GM20431 (cell line): ENCODE data around the gene NIPSNAP3A.

Experiments used
- in situ Hi-C: fragments of 300-500 bp; cut with MseI, MboI; formaldehyde crosslinking; loops from one replicate; pipeline ENCODE4 v1.15.0; 2020; ENCODE audit warnings: low sequenced_read_pairs; ENCODE audit not compliant: unreplicated experiment

The NIPSNAP3A gene

GRCh38 chr9:104772714-104773510, 25.4 kb downstream of the NIPSNAP3A start:
- in situ Hi-C loops: no loop called here

DNA sequence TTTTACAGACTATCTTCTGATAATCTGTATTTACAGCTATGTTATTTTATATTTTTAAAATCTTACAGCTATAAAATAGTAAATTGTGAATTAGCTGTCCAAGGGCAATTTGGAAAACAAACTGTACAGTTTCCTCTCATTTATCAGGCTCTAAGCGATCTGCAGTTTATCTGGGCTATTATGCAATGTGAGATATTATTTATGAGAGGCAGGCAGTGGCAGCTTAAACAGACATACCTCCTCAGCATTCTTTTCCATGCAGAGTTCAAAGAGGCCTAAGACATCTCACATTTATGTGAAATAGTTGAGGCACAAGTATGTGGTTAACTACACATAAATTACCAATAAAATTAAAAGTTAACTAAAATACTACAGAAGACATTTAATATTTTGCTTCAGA, 26.6 kb downstream of the NIPSNAP3A start:
- in situ Hi-C loops: no loop called here

- in situ Hi-C loops: no loop called here
Measured at GRCh38 chr9:104774831-104775573, 27.5 kb downstream of the NIPSNAP3A start.

DNA sequence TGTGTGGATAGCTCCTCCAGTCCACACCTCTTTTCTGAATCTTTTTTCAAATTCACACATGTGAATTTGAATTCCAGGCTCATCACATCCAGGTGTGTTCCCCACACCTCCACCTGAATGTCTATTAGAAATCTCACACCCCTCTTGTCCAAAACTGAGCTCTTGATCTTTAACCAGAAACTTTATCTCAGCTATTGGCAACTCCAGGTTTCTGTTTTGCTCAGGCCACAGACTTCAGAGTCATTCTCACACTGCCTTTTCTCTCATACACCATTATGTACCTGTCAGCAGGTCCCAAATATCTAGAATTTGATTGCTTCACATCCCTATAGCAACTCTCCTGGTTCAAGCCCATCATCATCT, 28.1 kb downstream of the NIPSNAP3A start:
- in situ Hi-C loops: no loop called here

DNA sequence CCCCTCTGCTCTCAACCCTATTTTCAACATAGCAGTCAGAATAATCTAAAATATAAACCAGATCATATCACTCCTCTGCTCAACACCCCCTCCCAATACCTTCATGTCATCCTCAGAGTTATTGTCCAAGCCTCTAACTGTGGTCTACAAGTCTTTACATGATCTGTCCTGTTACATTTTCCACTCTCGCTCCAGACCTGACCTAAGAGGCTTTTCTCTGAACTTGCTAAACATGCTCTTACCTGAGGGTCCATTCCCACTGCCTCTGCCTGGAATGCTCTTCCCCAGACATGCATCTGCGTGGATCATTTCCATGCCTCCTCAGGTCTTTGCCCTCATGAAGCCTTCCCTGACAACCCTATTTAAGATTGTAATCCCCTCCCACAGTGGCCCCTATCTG, 28.5 kb downstream of the NIPSNAP3A start:
- in situ Hi-C loops: no loop called here

DNA sequence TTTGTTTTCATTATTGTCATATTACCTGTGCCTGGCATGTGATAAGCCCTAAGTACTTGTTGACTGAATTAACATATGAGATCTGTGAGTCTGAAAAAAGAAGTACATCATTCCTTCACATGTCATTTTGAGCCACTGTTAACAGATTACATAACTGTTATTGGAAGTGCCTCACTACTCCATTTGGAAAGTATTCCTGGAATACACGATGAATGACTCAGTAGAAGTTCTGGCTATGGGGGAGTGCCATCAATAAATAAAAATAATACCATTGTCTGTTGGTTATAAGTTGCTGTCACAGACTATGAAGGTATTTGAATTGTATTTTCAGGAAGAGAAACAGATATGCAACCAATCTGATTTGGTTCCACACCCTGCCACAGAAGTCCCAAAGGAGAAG, 29.3 kb downstream of the NIPSNAP3A start:
- in situ Hi-C loops: no loop called here

DNA sequence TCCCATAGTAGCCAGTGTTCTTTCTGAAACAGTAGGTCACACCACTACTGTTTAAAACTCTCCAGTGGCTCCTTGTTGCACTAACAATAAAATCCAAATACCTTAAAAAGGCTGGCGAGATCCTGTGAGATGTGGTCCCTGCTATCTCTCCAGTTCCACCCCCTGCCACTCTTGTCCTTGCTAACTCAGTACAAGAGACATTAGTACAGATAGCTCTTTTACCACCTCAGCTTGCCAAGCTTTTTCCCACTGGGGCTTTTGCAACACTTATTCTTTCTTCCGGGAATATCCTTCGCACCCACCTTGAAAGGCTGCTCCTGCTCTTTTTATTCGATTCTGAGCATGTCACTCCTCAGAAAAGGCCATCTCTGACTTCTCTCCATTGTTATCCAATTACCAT, 31.3 kb downstream of the NIPSNAP3A start:
- in situ Hi-C loops: no loop called here

DNA sequence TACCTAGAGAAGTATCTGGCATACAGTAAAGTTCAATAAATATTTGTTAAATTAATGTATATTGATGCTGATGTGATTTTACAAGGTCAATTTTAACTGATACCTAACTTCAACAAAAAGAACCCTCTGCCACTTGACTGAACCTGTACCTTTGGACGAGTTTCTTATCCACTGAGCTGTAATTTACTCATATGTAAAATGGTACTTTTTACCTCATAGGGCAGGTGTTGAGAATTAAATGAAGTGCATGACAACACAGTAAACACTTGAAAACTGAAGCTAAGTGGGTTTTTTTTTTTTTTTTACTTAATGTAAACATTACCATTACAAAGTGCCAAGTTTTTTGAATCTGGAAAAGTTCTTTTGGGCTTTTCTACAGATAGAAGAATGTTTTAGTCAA, 31.9 kb downstream of the NIPSNAP3A start:
- in situ Hi-C loops: no loop called here

DNA sequence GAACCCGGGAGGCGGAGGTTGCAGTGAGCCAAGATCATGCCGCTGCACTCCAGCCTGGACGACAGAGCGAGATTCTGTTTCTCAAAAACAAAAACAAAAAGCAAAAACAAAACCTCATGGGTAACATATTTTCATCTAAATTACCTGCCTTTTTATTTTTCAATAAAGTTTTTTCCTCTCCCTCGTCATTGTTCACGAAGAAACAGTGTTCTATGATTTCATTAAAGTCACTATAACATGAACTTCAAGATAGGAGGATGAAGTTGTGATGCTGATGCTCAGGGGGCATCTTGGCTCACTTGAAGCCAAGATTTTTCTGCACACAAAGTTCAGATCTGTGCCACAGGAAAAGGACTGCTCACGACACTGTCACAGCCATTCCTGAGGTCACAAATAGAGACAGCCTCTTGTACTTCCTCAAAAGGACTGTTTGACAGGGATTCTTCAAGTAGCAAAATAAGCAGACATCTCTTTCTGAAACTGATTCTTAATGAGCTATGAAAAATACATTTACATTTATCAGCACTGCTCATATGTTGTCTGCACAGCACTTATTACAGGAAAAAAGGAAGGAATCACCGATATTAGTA, 32.6 kb downstream of the NIPSNAP3A start:
- in situ Hi-C loops: no loop called here

GRCh38 chr9:104780796-104781395, 33.4 kb downstream of the NIPSNAP3A start:
- in situ Hi-C loops: no loop called here

DNA sequence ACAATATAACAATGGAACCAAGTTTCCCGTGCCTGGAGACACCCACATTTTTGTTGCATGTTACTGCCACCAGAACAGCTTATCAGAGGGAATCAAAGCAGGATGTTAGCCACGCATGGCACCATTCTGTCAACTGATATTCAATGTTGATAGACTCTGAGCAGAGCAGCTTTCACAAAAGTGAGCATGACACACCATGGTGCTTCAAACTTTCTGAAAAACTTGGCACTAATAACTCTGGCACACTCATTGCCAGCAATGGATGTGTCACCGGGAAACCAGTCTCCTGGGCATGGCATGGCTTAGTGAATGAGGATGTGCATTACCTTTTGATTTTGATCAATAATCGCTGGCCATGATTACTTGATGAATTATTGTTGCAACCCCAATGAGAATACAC, 36.1 kb downstream of the NIPSNAP3A start:
- in situ Hi-C loops: no loop called here

- in situ Hi-C loops: no loop called here
Measured at GRCh38 chr9:104784098-104784497, 36.6 kb downstream of the NIPSNAP3A start.

DNA sequence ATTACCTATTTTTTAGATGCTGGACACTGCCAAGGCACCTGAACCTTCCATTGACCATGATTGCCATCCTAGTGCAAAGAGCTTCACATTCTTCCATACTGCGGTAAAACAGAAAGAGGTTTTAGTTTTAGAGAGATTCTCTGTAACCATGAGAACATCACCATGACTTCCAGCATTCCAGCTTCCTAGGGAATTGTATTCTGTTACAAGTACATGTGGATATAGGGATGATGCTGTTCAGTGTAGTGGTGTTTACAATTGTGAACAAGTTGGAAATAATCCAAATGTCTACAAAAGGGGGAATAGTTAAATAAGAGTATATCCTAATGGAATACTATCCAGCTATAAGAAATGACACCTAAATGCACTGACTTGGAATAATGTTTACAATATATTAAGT, 38.8 kb downstream of the NIPSNAP3A start:
- in situ Hi-C loops: no loop called here

- in situ Hi-C loops: no loop called here
Measured at GRCh38 chr9:104787306-104788015, 40.0 kb downstream of the NIPSNAP3A start.

DNA sequence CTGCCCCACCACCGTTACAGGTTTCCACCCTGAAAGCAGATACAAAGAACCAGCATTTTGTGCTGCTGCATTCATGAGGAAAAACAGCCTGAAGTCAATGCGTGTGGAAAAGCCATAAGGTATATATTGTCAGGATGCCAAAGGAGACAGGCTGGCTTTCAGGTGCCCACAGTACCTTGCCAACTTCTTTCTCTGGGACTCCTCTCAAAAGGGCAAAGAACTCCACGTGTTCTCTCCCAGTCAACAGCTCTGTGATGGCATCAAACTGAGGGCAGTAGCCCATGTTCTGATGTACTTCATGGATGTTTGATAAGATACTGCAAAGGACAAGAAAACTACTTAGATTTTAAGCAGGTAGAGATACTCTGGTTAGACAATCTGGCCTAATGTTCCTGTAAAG, 40.8 kb downstream of the NIPSNAP3A start:
- in situ Hi-C loops: no loop called here

DNA sequence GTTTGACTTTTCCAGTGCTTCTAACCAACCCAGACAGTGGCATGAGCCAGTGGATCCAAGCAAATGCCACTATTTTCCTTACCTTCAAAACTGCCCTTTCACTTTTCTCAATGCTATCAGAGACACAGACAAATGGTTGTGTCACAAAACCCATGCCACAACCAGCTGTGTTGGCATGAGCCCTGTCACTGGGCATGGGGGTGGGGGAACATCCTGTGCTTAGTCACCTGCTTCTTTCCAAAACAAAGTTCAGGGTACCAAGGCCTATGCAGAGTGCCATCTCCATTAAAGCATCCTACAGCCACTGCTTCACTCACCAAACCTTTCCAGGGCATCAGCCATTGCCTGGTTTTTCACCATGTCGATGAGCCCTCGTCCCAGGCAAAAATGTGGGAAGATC, 46.6 kb downstream of the NIPSNAP3A start:
- in situ Hi-C loops: no loop called here

DNA sequence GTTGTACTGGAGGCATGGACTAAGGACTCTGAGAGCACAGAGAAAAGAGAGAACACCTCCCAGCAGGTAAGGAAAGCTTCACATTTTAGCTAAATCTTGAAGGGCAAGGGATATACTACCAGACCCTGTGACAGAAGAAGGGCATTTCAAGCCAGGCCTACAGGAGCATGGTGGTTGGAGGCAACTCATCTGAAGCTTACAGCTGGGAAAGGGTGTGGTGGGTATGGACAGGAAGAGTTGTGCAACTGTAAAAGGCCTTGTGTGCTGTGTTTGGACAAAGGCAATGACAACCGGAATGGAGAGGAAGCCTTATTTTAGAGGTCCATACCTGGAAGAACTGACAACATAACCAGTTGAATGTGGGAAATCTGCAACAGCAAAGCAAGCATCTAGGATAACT, 47.6 kb downstream of the NIPSNAP3A start:
- in situ Hi-C loops: no loop called here

DNA sequence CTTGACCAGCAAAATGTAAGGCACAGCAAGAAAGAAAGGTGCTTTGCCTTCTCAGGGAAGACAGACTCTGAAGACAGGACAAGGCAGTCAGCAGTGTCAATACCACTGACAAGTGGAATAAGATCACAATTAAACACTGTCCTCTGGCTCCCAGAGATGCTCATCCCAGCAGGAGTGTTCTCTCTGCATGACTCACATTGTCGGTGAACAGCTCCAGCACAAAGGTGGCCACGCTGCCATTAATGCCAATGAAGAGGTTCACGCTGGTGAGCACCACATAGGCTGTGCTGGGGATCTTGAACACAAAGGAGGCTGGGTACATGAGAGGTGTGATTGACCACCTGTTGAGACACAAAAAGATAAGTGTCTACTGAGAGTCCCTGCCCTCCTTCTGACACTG, 48.4 kb downstream of the NIPSNAP3A start:
- in situ Hi-C loops: no loop called here

- in situ Hi-C loops: no loop called here
Measured at GRCh38 chr9:104798209-104798995, 50.9 kb downstream of the NIPSNAP3A start.
